ENCODE results near the gene CCDC112.

- TF ChIP-seq CTCF (IDR thresholded peaks at IDR 0.05) = no peak
- no peak for TF ChIP-seq POLR2A (IDR thresholded peaks at IDR 0.05)
Measured at GRCh38 chr5:115335301-115335700, 38.8 kb upstream of the CCDC112 start.

All from esophagus squamous epithelium (tissue), 4 donors.